HepG2 (cell line): ENCODE data around the gene NFYC. TPM values are rescaled to one million over a fixed set of nuclear protein-coding genes. Genes with fewer than 3 reads are reported as not detected.

ENCODE experiments used
- ATAC-seq: fragments of 200-7000 bp; cut with Tn5 transposase; 3 replicates; pipeline ENCODE4 v1.9.1; 2020; ENCODE audit warnings: mild to moderate bottlenecking, moderate library complexity
- BruUV-seq: library from RNA; stranded (reverse); fragments of 400-500 nt; replicated peaks from 2 replicates; lab custom pipeline; 2021; lab: Mats Ljungman, UMichigan
- CTCF ChIA-PET: fragments of 300-600 bp; formaldehyde crosslinking; extraction: SDS; loops from one replicate; lab custom pipeline; 2021; ENCODE audit warnings: low total read pairs, inconsistent platforms, low intra/inter-chr PET ratio; lab: Yijun Ruan, JAX
- POLR2A ChIA-PET: fragments of 350-600 bp; sonication (Branson Sonifier 250); formaldehyde crosslinking; loops from one replicate; lab custom pipeline; 2020; ENCODE audit warnings: antibody characterized with exemption, inconsistent platforms; lab: Yijun Ruan, JAX
- DNase-seq: peaks from one replicate; pipeline ENCODE4 v3.0.0-alpha.2; 2015; ENCODE audit warnings: low spot score
- FAIRE-seq: peaks from 3 replicates; lab custom pipeline; 2011; peaks lifted over from hg19 to GRCh38; lab: Jason Lieb, UNC
- H2AFZ ChIP-seq: one replicate; pipeline ENCODE4 v1.6.1; 2011; ENCODE audit warnings: low read length, inconsistent platforms
- H3K27ac ChIP-seq: fragments of 300-600 bp; 3 replicates; pipeline ENCODE4 v1.8.0; 2011; ENCODE audit warnings: mixed run types, mild to moderate bottlenecking, mixed read lengths, low read length, inconsistent platforms; ENCODE audit not compliant: insufficient read depth; ENCODE audit errors: extremely low read length
- H3K27me3 ChIP-seq, 2 experiments: fragments of 200-600 bp in 1 of 2; 2 replicates in 1 of 2; 3 replicates in 1 of 2; pipeline versions ENCODE4 v1.6.0 to v1.8.0; 2011; ENCODE audit warnings: low read length in 2 of 2, mild to moderate bottlenecking in 2 of 2, moderate library complexity in 2 of 2, inconsistent platforms in 1 of 2; ENCODE audit not compliant: insufficient read depth in 2 of 2, control insufficient read depth in 1 of 2
- H3K36me3 ChIP-seq, 2 experiments: fragments of 200-600 bp in 1 of 2; replicated peaks in 1 of 2; 2 replicates in 1 of 2; 3 replicates in 1 of 2; pipeline versions ENCODE4 v1.5.1 to v1.8.0; 2011; ENCODE audit warnings: low read length in 2 of 2, inconsistent platforms in 1 of 2; ENCODE audit not compliant: insufficient read depth in 2 of 2, control insufficient read depth in 1 of 2
- H3K4me1 ChIP-seq: 2 replicates; pipeline ENCODE4 v1.5.1; 2012; ENCODE audit warnings: low read length, inconsistent platforms; ENCODE audit not compliant: insufficient read depth
- H3K4me2 ChIP-seq: 2 replicates; pipeline ENCODE4 v1.6.0; 2011; ENCODE audit warnings: low read depth, low read length, inconsistent platforms
- H3K4me3 ChIP-seq, 3 experiments: fragments of 200-600 bp in 1 of 3; sonication (generic), shearing (Covaris generic) in 1 of 3; replicated peaks in 1 of 3; 2 replicates each; pipeline ENCODE4 v1.5.1; 2011 to 2016; ENCODE audit warnings: low read length in 3 of 3, inconsistent platforms in 2 of 3, low read depth in 2 of 3, mild to moderate bottlenecking in 2 of 3, control low read depth in 1 of 3, mixed read lengths in 1 of 3; ENCODE audit not compliant: insufficient read depth in 1 of 3
- H3K79me2 ChIP-seq: one replicate; pipeline ENCODE4 v1.6.1; 2011; ENCODE audit warnings: low read length, inconsistent platforms; ENCODE audit not compliant: insufficient read depth
- H3K9ac ChIP-seq: 2 replicates; pipeline ENCODE4 v1.6.0; 2011; ENCODE audit warnings: mild to moderate bottlenecking, low read depth, low read length, inconsistent platforms; ENCODE audit not compliant: insufficient read depth
- H3K9me3 ChIP-seq: 2 replicates; pipeline ENCODE4 v1.5.1; 2012; ENCODE audit warnings: mild to moderate bottlenecking, low read length
- H4K20me1 ChIP-seq: 2 replicates; pipeline ENCODE4 v1.6.0; 2011; ENCODE audit warnings: inconsistent platforms, mild to moderate bottlenecking, low read length, moderate library complexity; ENCODE audit not compliant: insufficient read depth
- ARID5B ChIP-seq: IDR thresholded peaks from 2 replicates; pipeline ENCODE4 v1.4.0; 2020; ENCODE audit warnings: mild to moderate bottlenecking, missing genetic modification reagents
- BORCS8-MEF2B ChIP-seq: sonication (generic); formaldehyde crosslinking; IDR thresholded peaks from 2 replicates; pipeline ENCODE4 v1.8.0; 2022; ENCODE audit warnings: mild to moderate bottlenecking, missing genetic modification reagents
- GATAD1 ChIP-seq: IDR thresholded peaks from 2 replicates; pipeline ENCODE4 v1.6.1; 2016; ENCODE audit warnings: missing genetic modification reagents, missing compliant biosample characterization
- KAT8 ChIP-seq: IDR thresholded peaks from 2 replicates; pipeline ENCODE4 v1.6.1; 2016; ENCODE audit warnings: missing genetic modification reagents, missing compliant biosample characterization
- KDM4B ChIP-seq: sonication (generic); formaldehyde crosslinking; IDR thresholded peaks from 2 replicates; pipeline ENCODE4 v1.4.0; 2020; ENCODE audit warnings: missing genetic modification reagents
- MLX ChIP-seq: IDR thresholded peaks from 2 replicates; pipeline ENCODE4 v1.6.1; 2016
- MTERF4 ChIP-seq: sonication (generic); formaldehyde crosslinking; IDR thresholded peaks from 2 replicates; pipeline ENCODE4 v1.8.0; 2023; ENCODE audit warnings: mild to moderate bottlenecking, missing genetic modification reagents
- PAXIP1 ChIP-seq: sonication (generic); formaldehyde crosslinking; conservative IDR thresholded peaks from 2 replicates; pipeline ENCODE4 v1.4.0; 2020; ENCODE audit warnings: mild to moderate bottlenecking, missing genetic modification reagents, moderate library complexity
- REXO4 ChIP-seq: sonication (generic); formaldehyde crosslinking; IDR thresholded peaks from 2 replicates; pipeline ENCODE4 v1.8.0; 2022; ENCODE audit warnings: missing genetic modification reagents, mild to moderate bottlenecking, borderline replicate concordance
- SIX4 ChIP-seq: sonication (generic); formaldehyde crosslinking; IDR thresholded peaks from 2 replicates; pipeline ENCODE4 v1.4.0; 2020; ENCODE audit warnings: missing genetic modification reagents
- STAG1 ChIP-seq: sonication (generic); formaldehyde crosslinking; IDR thresholded peaks from 2 replicates; pipeline ENCODE4 v1.4.0; 2020; ENCODE audit warnings: missing genetic modification reagents
- ZNF143 ChIP-seq: sonication (generic); formaldehyde crosslinking; IDR thresholded peaks from 2 replicates; pipeline ENCODE4 v1.4.0; 2020; ENCODE audit warnings: missing genetic modification reagents
- ZSCAN20 ChIP-seq: sonication (generic); formaldehyde crosslinking; IDR thresholded peaks from 2 replicates; pipeline ENCODE4 v1.4.0; 2020; ENCODE audit warnings: missing genetic modification reagents, mild to moderate bottlenecking, borderline replicate concordance
- ZSCAN29 ChIP-seq: sonication (generic); formaldehyde crosslinking; conservative IDR thresholded peaks from 2 replicates; pipeline ENCODE4 v1.4.0; 2020; ENCODE audit warnings: mild to moderate bottlenecking, missing genetic modification reagents
- ZZZ3 ChIP-seq: sonication (generic); formaldehyde crosslinking; IDR thresholded peaks from 2 replicates; pipeline ENCODE4 v1.4.0; 2020; ENCODE audit warnings: missing genetic modification reagents, mild to moderate bottlenecking, borderline replicate concordance
- WGBS: methylation state at CpG from one replicate; pipeline ENCODE4 v1.1.6; 2017; ENCODE audit warnings: low lambda C conversion rate; 5-methylcytosine and 5-hydroxymethylcytosine counted together
- in situ Hi-C: cut with HindIII; loops from 2 replicates; pipeline ENCODE4 v1.10.0; 2017; ENCODE audit warnings: low pct_unique_long_range_greater_than_20kb; ENCODE audit not compliant: extremely low pct_ligation_motif_present
- intact Hi-C: fragments of 100-400 bp; cut with micrococcal nuclease; formaldehyde crosslinking; loops from one replicate; pipeline ENCODE4 v1.10.0; 2022; ENCODE audit not compliant: unreplicated experiment
- polyA plus RNA-seq, 8 experiments: library from polyadenylated mRNA; depleted of rRNA in 3 of 8; stranded (reverse) in 7 of 8; unstranded in 1 of 8; fragments of >200 nt; fragmentation: Illumina TruSeq in 4 of 8; extraction: Trizol in 4 of 8; gene quantifications; 2 replicates each; pipeline versions ENCODE4 v1.2.1 to v1.2.3, GENCODE V29; 2011 to 2016; ENCODE audit warnings: low read depth in 4 of 8, missing spikeins in 1 of 8, mixed read lengths in 1 of 8; ENCODE audit not compliant: insufficient read depth in 1 of 8
- total RNA-seq, 5 experiments: library from RNA; depleted of rRNA; stranded (reverse); fragments of >200 nt; fragmentation: Illumina TruSeq; extraction: Trizol; gene quantifications; 2 replicates each; pipeline ENCODE4 v1.2.3, GENCODE V29; 2016; ENCODE audit warnings: low read depth in 1 of 5

NFYC gene
- total and polyA plus RNA-seq, 2 of the 13 experiments (the other 11 are each of a cell fraction or from before 2014, with no cell fraction given), result 33.9 to 73.7 TPM

- Histone ChIP-seq H4K20me1 (no peaks in the 10 kb centered on the region), H3K9me3 (no peaks in the 10 kb centered on the region), H2AFZ (no peak overlapping the region), H3K4me3 (peak overlapping the region; percentile 63 to 85 (median 76)), H3K79me2 (peaks cover 85% of the 10 kb centered on the region), H3K4me1 (peaks cover 67% of the 10 kb centered on the region), H3K4me2 (peak overlapping the region; percentile 78), H3K9ac (peak overlapping the region; percentile 88), H3K27me3 (no peaks in the 10 kb centered on the region; a peak in 1 of 5 replicates), H3K27ac (peak overlapping the region; percentile 96), H3K36me3 (peaks cover 0 to 1% of the 10 kb centered on the region in 2 experiments; a peak in 1 of 5 replicates)
- ChIA-PET CTCF (no interaction called here), POLR2A (interaction anchor here (0.9 to 4.9 kb wide), 9 partner anchors 9 to 110 kb away, joined by 3 to 147 read pairs (median 3); partner anchors contain the start of gene NFYC)
- FAIRE-seq, result no peak
- WGBS, result under 1% methylated on average over 7 of the region's 7 CpGs
- ATAC-seq, result no peak
- BruUV-seq, result no TSS peak
- DNase-seq, result peak; percentile 67
- in situ Hi-C loops, result no loop called here
- intact Hi-C loops, result no loop called here
- TF ChIP-seq STAG1 (CRISPR knock-in tag) (no peak), ZZZ3 (CRISPR knock-in tag) (no peak), ZSCAN29 (CRISPR knock-in tag) (no peak), BORCS8-MEF2B (CRISPR knock-in tag) (no peak), ARID5B (CRISPR knock-in tag) (peak; percentile 68; the same call in 1 of the 2 replicates), KAT8 (no peak), MLX (CRISPR knock-in tag) (no peak), ZSCAN20 (CRISPR knock-in tag) (no peak), PAXIP1 (CRISPR knock-in tag) (peak; percentile 66), KDM4B (CRISPR knock-in tag) (no peak), MTERF4 (CRISPR knock-in tag) (no peak), GATAD1 (no peak), ZNF143 (CRISPR knock-in tag) (no peak), REXO4 (CRISPR knock-in tag) (no peak), SIX4 (CRISPR knock-in tag) (no peak)
These were observed 19.2 kb downstream of the NFYC start for GRCh38 chr1:40710581-40711315.
